CD4-positive, alpha-beta T cell treated with Interleukin-17A for 4 hours (primary cell): ENCODE measurements around the gene AP1M1.
A peak's percentile ranks its signal among the peaks of the same experiment; 100 is the strongest.

Experiments used
- DNase-seq: peaks from one replicate; pipeline ENCODE4 v3.0.0-alpha.2; 2020; ENCODE audit warnings: mixed read lengths

Gene AP1M1

GRCh38 chr19:16185768-16186123, 12.0 kb upstream of the AP1M1 start:
- peak; percentile 51 for DNase-seq

DNA sequence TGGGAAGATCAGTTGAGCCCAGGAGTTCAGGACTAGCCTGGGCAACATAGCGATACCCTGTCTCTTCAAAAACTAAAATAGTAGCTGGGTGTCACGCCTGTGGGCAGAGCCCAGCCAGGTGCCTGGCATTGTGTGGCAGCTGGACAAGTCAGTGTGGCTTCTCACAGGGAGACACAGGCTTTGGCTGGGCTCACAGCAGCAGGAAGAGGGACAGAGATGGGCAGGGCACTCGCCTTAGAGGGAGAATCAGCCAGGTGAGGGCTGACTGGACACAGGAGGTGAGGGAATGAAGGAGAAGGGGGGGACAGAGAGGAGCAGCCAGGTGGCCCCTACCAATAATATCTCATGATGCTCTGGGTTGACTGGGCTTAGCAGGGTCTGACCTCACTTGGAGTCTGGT, 9.2 kb upstream of the AP1M1 start:
- no peak for DNase-seq

GRCh38 chr19:16190198-16190597, 7.5 kb upstream of the AP1M1 start:
- DNase-seq = no peak

DNA sequence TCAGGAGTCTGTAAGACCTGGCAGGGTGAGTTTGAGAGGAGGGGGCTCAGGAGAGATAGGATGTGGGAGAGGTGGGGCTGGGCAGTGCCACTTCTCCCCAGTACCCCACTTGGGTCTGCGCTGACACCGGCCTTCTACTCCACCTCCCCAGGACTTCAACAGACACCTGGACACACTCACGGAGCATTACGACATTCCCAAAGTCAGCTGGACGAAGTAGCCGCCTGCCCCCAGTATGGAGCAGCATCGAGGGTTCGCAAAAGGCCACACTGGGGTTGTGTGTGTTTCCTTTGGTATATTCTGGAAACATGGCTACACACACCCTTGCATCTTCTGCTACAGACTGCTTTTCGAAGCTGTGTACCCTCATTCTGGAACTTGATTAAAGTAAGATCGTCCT, 7.0 kb upstream of the AP1M1 start:
- DNase-seq = no peak

DNA sequence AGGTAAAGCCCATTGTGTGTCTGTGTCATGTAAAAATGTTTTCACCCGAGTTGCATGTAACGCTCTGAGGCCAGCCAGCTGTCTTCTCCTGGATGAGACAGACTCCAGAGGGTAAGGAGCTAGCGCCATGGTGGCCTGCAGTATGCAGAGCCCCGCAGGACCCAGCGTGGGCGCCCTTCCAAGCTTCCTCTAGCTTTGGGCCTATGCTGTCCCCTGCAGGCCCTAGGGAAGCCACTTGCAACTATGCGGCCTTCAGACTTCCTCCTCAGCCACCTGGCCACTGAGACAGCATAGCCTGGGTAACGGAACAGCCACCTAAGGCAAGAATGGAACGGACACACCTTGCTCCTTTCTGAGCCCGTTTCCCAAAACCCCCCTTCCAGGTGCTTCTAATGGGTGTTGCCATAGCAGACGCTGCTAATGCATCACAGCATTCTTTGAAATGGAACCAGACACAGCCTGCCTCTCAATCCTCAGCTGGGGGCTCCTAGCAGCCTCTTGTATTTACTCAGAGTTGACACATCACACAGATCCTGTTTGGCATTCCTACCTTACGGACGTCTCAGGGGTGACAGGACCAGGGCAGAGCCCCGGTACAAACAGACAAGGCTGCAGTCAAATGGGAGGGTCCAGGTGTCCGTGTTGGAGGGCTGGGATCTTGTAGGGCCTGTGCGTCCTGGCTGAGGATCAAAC, 6.3 kb upstream of the AP1M1 start:
- DNase-seq = no peak

DNA sequence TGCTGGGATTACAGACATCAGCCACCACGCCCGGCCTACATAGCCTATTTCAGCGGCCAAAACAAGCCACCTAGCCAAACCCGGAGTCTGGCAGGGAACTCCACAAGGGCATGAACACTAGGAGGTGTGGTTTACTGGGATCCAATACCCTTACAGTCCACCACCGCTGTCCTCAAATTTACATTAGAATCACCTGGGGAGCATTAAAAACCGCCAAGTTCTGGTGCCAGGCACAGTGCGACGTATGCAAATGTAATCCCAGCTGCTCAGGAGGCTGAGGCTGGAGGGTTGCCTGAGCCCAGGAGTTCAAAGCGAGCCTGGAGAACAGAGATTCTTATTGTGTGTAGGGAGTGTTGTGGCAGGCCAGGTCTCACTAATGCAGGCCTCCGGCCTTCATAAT, 4.2 kb upstream of the AP1M1 start:
- no peak for DNase-seq

DNA sequence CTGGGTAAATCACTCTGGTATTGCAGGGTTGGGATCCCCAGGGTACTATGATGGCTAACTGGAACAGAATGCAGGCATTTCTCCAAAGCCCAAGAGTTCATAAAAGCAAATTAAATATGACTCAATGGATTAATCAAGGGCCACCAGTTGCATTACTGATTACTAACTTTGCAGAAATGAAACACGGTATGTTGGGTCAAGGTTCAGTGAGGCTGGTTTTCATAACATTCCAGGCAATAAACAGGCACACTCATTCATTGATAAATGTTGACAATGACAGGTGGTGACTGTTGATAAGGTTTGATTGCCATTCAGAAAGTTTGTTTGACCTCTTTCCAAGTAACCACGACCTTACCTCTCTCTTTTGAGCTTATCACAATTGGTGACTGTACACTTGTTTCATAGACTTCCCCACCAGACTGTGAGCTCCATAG, 506 bp upstream of the AP1M1 start:
- no peak for DNase-seq

- DNase-seq = no peak
These were observed 600 bp downstream of the AP1M1 start for GRCh38 chr19:16198370-16198651.

DNA sequence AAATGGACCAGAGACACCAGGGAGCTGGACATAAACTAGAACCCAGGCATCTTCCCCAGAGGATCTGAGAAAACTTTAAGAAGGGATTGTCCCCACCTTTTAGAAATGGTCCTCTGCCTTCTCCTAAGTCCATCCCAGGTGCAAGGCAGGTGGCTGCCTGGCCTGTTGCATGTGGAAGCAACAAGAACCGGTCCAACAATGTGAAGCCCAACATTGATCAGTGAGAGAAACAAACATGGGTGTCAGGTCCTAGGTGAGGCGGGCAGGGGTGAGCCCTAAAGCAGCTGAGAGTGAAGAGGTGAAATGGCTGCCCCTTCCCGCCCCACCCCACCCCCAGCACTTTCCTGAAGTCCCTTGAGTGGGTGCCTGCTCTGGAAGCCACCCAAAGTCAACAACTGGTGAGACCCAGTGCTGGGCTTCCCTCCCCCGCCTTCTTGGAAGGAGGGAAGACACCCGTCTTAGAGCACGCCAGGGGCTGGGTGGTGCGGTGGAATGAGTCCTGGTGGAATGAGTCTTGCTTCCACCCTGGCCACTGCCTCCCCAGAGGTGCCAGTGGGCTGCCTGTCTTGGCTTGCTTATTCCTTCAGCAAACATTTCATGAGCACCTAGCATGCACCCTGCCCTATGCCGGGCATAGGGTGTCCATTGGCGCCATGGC, 1.7 kb downstream of the AP1M1 start:
- DNase-seq = no peak

GRCh38 chr19:16200038-16201010, 2.6 kb downstream of the AP1M1 start:
- DNase-seq = no peak

DNA sequence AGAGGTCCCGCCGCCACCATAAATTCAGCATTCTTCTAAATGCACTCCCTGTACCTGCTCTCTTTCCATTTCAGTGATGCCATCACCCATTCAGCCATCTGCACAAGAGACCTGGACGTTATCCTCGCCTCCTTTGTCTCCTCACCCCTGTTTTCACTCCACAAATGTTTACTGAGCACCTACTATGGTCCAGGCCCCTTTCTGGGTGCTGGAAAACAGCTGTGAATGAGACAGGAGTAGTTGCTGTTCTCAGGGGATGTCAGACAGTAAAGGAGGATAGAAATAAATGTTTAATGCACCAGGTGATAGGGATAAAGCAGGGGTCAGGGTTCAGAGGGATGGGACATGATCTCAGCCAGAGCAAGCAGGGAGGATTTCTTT, 3.3 kb downstream of the AP1M1 start:
- no peak for DNase-seq

DNA sequence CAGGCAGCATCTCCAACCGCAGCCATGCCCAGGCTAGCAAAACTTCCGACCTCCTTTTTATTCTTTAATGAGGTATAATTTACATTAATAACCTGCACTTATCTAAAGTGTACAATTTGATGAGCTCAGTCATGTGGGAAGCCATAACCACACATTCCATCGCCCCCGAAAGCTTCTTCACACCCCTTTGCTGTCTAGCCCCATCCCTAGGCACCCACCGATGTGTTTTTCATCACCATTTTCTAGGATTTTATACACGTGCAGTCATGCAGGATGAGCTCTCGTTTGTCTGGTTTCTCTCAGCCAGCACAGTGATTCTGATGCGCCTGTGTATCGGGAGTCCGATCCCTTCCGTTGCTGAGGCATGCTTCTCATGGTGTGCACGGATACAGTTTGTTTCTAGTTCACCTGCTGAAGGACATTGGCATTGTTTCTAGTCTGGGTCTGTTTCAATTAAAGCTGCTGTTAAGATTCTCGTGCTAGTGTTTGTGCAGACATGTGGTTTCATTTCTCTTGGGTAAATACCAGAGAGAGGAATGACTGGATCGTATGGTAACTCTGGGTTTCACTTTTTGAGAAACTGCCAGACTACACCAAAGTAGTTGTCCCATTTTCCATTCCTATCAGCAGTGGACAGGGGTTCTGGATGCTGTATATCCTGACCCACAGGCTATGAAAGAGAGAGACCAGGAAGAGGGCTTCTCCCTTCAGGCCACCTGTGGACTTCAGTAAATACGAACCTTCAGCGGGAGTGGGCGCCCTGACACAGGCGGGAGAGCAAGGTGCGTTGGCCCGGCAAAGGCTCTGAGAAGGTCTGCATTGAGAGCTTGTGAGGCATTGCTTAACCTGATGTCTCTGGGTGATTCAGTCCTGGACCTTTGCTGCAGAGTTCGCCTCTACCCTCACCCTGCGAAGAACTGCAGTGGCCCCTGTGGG, 4.9 kb downstream of the AP1M1 start:
- no peak for DNase-seq

DNA sequence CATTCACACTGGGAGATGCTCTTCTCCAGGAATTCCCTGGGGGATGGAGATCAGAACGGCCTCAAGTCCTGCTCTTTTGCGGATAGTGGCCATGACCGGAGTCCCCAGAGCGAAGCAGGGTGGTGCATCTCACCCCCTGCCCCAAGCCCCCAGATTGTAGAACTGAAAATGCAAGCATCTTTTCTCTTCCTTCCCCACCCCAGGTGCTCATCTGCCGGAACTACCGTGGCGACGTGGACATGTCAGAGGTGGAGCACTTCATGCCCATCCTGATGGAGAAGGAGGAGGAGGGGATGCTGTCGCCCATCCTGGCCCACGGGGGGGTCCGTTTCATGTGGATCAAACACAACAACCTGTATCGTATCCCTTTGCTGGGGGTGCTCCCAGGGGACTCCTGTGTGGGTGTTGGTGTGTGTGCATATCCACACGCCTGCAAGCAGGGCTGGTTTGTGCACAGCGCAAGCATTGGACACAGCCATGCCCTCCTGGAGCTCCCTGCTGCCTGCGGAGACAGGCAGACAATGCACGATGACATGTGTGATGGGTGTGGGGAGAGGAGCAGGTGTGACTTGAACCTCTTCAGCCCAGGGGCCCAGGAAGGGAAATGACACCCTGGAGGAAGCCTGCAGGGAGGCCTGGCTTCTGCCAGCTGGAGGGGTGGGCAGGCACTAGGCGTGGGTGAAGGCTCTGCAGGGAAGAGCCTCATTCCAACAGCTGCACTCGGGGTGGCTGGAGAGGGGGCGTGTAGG, 5.7 kb downstream of the AP1M1 start:
- DNase-seq = no peak

DNA sequence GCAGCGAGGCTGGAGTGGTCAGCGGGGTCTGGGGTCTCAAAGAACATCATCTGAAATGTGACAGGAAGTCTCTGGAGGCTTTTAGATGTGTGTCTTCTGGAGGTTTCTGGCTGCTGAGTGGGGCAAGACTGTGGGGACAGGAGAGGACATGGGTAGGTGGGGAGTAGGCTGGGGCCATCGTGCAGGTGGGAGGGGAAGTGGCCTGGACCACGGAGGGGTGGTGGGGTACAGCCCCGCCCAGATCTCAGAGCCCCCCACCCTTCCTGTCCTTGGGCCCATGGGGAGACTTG, 6.2 kb downstream of the AP1M1 start:
- DNase-seq = no peak

GRCh38 chr19:16205205-16206045, 7.7 kb downstream of the AP1M1 start:
- DNase-seq = no peak

DNA sequence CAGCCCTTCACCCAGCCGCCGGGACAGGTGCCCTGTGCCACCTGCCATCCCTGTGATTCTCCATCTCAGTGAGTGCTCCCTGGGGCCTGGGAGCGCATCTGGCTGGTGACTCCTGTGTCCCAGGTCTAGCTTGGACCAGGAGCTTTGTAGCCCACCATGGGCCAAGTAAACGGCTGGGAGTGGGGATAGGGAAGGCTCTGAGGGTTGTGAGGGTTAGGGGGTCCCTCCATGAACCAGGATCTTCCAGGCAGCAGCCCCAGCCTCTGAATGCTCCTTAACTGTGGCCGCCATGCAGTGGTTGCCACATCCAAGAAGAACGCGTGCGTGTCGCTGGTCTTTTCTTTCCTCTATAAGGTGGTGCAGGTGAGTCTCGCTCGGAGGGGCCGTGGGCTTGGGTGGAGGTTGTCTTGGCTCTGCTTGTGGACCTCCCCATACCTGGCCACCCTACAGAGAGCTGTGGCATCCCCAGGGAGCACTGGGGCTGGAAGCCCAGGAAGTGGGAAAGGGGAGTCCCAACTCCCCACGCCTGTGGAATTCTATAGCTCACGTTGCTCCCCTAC, 8.4 kb downstream of the AP1M1 start:
- no peak for DNase-seq

DNA sequence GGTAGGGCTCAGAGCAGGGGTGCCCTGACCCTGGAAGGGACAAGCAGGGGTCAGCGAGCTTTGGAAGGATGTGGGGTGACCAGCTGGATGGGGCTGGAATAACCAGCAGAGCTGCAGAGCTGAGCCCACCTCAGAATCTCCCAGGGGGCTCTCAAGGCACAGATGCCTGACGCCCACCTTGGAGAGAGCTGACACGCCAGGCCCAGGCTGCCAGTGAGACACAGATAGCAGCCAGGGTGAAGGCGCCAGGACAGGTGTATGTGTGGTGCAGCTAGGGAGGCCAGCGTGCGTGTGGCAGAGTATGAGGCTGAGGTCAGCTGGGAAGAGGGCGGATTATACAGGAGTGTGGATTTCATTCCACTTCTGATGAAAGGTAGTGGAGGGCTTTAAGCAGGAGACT, 8.9 kb downstream of the AP1M1 start:
- no peak for DNase-seq

- DNase-seq = no peak
These were observed 9.4 kb downstream of the AP1M1 start for GRCh38 chr19:16207063-16207462.

DNA sequence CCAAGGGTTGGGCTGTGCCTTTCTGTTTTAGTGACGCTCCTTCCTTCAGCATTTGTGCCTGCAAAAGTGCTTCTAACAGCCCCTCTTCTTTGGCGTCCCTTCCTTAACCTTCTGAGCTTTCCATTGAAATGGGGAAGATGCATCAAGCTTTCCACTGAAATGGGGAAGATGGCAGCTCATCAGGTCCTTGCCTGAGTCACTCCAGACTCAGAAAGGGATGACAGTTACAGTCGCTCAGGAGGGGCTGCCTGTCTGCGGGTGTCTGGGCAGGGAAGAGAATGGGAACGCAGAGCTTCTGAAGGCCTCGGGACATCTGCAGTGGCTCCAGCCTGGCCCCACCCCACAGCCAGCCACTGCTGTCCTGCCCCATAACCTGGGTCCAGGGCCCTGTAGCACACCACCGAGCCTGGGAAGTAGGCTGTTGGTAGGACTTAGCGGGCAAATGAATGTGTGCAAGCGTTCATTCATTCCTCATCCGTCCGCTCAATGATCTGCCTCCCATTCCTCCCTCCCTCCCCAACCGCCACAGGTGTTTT, 9.8 kb downstream of the AP1M1 start:
- no peak for DNase-seq

- no peak for DNase-seq
These were observed 10.5 kb downstream of the AP1M1 start for GRCh38 chr19:16208064-16208759.
